ENCODE results near the gene ZNF283.
A peak's percentile ranks its signal among the peaks of the same experiment; 100 is the strongest.

ZNF283 gene

DNA sequence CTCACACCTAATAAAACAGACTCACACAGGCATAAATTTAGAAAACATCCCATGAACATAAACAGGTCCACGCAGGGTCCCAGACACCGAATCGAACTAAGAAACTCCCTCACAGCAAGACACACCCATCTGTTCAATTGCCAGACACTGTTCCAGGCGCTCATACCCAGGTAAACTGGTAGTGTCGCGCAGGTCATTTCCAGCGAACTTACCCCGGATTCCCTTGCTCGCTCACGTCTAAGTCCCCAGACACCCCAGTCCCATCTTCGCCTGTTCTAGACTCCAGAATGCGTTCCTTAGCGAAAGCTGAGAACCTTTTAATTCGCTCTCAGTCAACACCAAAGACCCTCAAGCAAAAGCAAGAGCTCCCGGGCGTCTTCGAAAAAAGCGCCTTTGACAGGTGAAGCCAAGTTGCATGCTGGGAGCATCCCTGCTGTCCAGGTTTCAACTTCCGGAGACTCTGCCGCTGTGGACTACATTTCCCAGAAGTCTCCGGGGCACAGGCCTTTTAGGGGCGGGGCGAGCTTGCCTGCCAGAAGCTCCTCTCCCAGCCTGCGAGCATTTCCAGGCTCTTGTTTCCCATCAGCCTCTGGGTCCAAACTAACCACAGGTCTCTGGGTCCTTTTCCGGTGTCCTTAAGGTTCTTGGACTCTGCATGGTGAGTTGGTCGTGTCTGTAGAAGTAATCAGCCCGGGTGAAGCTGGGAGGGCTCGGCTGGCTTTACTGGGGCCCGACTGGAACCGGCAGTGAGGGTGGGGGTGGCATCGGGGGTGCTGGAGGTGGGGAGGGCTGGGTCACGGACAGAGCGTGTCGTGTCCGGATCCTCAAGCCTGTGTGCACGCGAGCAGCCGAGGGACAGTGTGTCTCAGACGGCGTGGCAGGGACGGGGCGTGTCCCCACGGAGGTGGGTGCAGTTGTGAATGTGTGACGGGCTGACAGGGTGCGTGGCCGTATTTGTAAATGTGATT lies at the start of gene ZNF283:
TSS of gene ZNF283 (plus strand) at position 535 of the 968 bp plus-strand sequence. CDS start 6,184 bp downstream, outside the sequence.
- ATAC-seq (peak; percentile 99), DNase-seq (peak; percentile 87)

DNA sequence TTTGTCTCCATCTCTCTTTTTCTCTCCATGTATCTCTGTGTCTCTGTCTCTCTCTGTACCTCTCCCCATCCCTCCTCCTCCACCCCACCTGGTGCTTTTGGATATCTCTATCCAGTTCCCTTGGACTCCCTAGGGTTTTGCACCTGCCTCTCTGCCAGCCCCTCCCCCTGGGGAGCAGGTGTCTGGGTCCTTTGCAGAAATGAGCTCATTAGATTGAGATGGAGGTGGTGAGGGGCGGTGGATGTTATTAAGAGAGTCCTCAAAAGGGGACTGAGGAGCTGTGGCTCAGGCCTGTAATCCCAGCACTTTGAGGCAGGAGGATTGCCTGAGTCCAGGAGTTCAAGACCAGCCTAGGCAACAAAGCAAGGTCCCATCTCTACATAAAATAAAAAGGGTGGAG lies 48.5 kb upstream of the ZNF283 start:
- DNase-seq (no peak), ATAC-seq (no peak)

DNA sequence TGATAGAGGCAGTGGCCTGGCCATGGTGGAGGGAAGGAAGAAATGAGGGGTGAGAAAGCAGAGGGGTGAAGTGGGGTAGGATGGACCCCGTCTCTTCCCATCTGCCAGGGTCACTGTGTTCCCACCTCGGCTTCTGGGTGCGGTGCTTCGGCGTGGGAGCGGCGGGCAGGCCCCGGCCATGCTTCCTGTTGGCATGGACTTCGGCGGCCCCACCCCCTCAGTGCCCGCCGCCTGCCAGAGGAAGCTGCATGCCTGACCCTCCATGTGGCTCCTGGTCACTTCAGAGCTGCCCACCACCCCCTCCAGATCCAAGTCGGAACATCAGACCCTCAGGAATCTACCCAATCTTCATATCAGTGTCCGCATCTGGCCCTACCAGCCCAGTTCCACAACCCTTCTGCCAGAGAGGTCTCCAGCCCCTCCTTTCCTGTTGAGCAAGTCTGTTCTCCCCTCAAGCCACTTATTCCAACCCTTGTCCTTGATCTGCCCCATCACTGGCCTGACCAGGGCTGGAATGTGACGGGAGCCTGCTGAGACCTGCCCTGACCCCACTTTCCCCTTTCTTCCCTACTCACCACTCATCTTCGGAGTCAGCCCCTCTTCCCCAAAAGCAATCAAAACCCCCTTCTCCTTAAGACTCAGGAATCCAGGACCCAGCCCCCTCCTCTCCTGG lies 47.8 kb upstream of the ZNF283 start:
- no peak for ATAC-seq

DNA sequence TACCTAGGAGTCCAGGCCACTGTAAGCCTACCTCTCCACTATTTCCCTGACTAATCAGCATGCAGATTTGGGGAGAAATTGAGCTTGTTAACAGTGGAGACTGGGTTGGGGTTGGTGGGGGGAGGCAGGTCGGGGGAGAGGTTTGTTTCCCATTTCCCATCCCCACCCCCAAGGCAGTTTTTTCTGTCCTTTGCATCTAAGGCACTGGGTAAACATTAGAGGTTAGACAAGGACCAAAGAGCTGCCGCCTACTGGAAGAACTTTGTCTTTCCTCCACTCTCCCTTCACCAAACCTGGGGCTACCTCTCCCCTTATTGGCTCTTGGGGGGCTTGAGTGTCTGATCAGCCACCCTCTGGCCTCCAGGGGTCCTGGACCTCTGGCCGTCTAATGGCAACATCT lies 47.3 kb upstream of the ZNF283 start:
- DNase-seq: no peak
- no peak for ATAC-seq

More for the DNA sequence above, 47.8 kb upstream of the ZNF283 start:
- DNase-seq: no peak

DNA sequence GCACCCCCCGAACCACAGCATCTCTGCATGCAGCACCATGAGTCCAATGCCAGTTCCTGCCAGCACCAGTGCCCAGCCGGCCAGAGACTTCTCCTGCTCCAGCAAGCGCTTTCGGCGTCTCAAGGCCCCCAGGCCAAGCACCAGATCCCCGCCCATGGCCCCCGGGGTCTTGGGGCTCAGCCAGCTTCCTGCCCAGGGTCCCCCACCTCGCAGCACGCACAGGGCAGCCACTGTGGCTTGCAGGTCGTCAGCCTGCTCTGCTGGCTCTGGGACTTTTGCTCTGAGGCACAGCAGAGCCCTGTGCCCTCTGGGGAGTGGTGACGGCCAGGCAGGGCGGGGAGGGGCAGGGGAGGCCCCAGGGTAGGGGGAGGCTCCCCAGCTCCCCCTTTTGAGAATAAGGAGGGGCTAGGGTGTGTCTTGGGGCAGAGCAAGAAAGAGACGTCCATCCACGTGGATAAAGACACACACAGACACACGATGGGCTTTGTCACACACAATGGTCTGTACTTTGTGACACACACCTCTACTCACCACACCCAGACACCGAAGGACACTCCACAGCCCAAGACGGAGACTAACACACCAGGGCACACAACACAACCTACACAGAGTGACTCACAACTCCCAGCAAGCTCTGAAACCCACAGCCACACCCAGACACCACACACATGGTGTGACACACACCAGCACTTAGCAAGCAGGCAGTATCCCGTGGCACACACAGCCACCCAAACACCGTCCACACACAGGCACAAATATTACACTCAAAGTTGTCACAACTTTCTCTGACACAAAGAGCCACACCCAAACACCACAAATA lies 46.2 kb upstream of the ZNF283 start, which contains the start of gene KCNN4:
TSS of gene KCNN4 (minus strand) at position 268 of the 820 bp plus-strand sequence. CDS start at position 156, 112 bp downstream.
- ATAC-seq (peak; percentile 75), DNase-seq (peak; percentile 81)

DNA sequence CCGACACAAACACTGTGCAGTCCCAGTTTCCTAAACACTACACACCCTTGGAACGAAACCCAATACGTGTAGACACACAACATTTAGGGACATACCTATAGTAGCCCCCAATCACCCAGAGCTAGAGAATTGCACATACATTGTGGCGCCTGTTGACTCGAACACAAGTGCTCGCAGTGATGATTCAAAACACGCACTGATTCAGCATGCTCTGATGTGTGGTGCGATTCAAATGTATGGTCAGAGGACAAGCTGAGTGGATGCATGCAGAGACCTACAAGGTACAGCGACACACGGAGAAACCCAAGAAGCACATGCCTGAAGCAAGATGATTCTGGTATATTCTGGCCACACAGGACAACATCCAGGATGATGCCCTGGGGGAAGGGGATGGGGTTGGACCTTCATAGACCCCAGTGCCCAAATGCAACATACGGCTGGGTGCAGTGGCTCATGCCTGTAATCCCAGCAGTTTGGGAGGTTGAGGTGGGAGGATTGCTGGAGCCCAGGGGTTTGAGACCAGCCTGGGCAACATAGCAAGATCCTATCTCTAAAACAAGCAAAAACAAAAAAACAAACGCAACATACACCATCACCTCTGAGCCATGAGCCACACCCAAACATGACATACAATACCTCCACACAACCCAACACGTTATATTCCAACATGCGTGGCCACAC lies 45.4 kb upstream of the ZNF283 start:
- ATAC-seq (peak; percentile 24), DNase-seq (no peak)

DNA sequence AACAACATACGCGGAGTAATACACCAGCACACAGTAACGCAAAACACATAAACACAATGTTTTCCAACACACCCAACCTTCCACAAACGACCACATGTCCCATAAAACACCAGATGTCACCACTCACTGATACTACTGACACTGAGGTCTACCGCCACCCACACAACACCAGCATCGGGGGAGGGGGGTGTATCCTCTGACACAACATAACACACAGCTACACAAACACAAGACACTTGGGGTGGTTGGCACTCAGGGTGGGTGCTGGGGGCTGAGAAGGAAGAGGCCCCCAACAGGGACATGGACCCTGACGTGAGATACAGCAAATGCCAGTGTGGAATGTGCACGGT lies 44.8 kb upstream of the ZNF283 start:
- DNase-seq (no peak), ATAC-seq (no peak)

DNA sequence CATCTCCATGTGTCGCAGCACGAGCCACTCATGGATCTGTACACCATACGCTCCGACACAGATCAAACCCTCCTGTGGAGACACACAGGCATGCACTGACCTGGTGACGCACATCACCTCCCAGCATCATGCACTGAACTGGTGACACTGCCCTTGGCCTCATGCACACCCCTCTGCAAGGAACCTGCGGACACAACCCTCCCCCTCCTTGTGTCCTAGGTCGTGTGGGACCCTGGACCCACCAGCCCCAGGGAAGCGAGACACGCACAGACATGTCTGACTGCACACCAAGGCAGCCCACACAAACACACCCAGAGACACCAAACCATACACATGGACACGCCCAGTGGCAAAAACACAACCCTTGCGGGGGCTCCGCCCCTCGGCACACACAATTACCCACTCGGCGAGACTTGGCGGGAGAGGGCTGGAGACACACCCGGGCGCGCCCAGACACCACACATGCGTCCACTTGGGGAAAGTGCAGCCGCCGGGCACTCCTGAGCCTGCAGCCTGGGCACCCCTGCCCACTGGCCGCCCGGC lies 44.4 kb upstream of the ZNF283 start:
- ATAC-seq: no peak
- no peak for DNase-seq

DNA sequence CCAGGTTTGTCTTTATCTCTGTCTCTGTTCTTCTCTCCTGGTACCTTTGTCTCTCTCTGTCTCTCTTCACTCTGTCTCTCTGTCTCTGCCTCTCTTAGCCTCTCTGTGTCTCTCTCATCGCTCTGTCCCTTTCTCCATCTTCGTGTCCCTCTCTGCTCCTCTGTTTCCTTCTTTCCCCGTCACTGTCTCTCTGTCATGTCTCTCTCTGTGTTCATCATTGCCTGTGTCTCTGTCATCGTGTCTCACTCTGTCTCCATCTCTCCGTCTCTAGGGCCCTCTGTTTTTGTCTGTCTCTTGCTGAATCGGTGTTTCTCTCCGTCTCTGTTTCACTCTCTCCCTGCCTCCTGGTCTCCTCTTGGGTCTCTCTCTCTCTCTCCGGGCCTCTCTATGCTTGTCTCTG lies 43.5 kb upstream of the ZNF283 start:
- no peak for ATAC-seq
- DNase-seq: no peak

DNA sequence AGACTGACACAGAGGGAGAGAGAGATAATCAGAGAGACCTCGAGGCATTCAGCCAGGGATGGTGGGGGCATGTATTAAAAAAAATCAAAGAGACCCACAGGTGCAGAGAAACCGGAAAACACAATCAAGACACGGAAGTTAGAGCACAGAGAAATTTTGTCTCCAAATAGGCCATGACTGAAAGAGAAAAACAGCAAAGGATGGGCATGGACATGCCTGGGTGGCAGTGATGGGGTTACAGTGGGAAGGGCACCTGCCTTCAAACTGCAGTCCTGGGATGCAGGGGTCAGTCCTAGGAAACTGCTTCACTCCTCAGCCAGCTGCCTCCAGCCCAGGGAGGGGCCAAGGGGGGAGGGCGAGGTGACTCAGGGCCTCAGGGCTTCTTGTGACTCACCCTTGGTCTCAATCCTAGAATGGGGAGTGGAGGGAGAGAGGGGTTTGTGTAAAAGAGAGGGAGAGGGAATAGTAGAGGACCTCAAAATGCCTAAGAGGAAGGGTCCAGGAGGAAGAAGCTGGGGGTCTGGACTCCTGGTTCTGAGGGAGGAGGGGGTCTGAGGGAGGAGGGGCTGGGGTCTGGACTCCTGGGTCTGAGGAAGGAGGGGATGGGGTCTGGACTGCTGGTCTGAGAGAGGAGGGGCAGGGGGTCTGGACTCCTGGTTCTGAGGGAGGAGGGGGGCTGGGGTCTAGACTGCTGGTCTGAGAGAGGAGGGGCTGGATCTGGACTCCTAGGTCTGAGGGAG lies 42.7 kb upstream of the ZNF283 start:
- ATAC-seq (peak; percentile 28), DNase-seq (peak; percentile 76)

DNA sequence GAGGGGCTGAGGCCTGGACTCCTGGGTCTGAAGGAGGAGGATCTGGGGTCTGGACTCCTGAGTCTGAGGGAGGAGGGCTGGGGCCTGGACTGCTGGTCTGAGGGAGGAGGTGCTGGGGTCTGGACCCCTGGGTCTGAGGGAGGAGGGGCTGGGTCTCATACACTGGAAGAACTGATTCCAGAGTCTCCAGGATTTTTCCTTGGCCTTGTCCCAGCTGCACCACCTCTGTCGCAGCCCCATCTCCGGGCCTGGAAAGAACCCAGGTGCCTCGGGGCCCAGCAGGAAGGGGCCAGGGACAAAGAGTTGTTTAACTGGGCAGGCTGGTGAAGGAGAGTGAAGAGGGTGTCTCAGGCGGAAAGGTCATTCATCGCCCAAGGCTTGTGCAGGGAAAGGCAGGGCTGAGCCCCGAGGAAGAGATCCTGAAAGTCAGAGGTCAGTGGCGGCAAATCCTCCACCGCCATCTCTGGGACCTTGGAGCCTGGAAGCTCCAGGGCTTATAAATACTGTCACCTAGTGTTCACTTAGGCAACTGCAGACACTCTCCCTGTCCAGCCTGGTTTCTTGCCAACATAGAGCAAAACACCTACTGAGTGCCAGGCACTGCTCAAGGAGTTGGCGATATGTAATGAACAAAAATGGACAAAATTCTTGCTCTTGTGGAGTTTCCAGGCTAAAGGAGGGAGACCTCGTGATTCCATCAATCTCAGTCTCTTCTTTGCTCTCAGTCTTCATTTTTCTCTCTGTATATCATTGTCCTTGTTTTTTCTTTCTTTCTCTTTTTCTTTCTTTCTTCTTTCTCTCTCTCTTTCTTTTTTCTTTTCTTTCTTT lies 41.9 kb upstream of the ZNF283 start:
- ATAC-seq (no peak), DNase-seq (peak; percentile 63)

DNA sequence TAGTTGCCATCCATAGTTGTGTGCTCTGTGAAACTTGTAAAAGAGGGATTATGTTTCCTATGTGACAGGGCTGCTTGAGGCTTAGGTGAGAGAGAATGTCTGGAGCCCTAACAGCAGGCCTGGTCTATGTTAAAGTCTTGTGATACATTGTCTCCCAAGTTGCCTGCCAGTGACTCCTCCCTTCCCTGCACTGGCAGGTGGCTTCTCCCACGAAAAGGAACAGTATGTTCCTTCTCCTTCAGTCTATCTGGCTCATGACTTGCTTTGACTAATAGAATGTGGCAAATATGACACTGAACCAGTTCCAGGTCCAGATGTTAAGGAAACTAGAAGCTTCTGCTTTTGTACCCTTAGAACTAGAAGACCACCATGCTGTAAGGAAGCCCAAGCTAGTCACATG lies 40.5 kb upstream of the ZNF283 start:
- DNase-seq (no peak), ATAC-seq (no peak)

DNA sequence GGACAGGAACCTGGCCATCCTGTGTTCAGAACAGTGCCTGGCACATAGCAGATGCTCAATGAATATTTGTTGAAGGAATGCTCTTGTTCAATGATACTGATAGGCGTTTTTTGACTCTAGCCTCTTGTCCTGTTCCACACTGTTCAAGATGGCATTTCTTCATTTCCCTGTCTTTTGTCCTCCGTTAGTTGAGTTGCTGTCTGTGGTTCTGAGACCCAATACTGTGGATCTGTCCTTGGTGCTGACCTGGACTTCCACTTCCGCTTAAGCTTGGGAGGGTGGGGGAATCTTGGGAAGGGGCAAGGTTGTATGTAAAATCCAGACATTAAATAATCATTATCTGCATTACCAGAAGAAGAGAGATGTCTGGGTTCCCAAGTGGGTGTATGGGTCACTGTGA lies 38.1 kb upstream of the ZNF283 start:
- ATAC-seq (no peak), DNase-seq (no peak)

DNA sequence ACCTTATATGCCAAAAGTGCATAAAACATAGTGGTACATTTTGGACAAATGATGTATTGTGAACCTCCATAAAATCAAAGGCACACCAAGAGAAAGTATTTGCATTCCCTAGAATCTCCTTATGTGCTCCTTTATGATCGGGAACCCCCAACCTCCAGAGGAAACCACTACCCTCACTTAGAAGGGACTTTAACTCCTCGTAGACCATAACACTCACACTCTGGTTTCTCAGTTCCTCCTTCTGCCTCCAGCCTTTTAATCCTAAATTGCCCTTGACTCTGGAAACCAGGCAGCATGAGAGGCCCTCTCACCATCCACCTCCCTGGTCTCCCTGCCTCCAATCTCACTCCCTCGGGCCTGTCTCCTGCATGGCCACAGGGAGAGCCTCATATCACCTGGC lies 36.5 kb upstream of the ZNF283 start:
- no peak for ATAC-seq
- no peak for DNase-seq

DNA sequence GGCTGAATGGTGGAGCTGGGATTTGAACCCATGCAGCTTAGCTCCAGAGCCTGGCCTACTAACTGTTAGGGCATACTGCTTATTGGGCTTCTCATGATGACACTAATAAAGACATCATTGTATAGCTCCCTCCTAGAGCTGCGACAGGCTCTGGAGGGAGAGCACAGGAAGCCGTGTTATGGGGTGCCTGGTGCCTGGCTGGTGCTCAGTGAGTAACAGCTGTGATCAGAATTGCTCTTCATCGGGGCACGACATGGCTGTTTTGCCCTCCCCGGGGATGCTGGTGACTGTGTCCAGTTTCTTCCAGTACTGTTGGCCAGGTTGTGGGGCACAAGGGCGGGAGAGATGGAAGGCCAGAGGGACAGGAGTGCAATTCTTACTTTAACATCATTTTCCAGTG lies 30.0 kb upstream of the ZNF283 start:
- ATAC-seq (no peak), DNase-seq (no peak)

DNA sequence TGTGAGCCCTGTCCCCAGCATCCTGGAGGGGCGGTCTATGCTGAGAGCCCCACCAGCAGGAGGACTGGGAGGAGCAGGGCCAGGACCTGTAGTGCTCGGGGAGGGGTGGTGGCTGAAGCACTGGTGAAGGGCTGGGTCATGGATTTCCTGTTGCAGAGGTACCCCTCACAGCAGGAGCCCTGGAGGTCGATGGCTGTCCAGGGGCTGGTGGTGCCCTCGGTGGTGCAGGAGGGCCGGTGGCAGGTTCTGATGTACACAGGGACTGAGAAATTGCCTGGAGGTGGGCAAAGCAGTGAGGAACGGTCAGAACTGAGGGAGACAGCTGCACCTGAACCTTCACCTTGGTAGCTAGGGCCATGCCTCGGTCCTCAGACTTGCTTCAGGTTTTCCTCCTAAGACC lies 29.6 kb upstream of the ZNF283 start:
- ATAC-seq: no peak
- DNase-seq: no peak

DNA sequence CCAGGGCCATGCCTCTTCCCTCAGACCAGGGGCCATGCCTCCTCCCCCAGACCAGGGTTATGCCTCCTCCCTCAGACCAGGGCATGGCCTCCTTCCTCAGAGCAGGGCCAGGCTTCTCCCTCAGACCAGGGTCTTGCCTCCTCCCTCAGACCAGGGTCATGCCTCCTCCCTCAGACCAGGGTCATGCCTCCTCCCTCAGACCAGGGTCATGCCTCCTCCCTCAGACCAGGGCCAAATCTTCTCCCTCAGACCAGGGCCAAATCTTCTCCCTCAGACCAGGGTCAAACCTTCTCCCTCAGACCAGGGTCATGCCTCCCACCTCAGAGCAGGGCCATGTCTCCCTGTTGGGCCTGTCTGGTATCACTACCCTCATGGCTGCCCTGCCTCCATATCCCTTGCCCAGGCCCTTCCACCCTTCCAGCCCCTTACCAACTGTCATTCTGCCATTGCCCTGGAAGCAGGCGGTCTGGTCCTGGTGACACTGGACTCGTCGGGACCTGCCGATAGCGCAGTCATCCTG lies 29.0 kb upstream of the ZNF283 start:
- no peak for DNase-seq
- ATAC-seq: no peak

DNA sequence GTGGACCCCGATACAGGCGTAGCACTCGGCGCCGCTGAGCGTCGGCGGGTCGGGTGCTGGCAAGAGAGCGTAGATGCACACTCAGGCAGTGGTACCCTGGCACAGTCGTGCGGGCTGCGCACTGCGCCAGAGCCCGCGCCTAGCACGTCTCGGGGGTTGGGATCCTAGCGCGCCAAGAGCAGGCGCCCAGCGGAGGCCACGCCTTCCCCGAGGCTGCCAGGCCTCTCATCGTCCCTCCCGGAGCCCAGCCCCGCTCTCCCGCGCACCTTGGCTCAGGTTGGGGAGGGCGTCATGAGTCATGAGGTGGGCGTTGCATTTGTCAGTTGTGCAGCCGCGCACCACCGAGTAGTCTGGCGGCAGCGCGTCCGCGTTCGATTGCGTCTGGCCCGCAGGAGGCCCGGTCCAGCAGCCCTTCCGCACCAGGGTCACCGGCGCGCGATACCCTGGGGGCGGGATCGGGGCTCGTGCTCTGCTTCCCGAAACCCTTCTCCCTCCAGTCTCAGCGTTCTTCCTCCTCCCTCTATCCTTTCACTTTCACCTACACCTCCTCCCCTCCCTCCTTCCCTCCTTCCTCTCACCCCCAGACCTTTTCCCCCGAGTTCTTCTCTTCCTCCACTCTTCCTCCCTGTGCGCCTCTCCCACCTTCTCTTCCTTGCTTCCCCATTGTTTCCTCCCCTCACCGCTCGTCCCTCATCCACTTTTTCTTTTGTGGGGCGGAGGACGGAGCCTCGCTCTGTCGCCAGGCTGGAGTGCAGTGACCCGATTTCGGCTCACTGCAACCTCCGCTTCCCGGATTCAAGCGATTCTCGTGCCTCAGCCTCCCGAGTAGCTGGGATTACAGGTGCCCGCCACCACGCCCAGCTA lies 28.3 kb upstream of the ZNF283 start:
- ATAC-seq (peak; percentile 89), DNase-seq (peak; percentile 76)
